Upper lobe of left lung (tissue), 4 donors: ENCODE measurements around the gene DACH1.

Experiments used
- CTCF ChIP-seq, 6 experiments: fragments of 450-650 bp in 4 of 6; fragments of 200-600 bp in 2 of 6; sonication (generic) in 2 of 6; IDR thresholded peaks; one replicate each; pipeline ENCODE4 v1.5.1; 2016 to 2019; ENCODE audit warnings: antibody characterized with exemption in 6 of 6
- EP300 ChIP-seq, 4 donors: sonication (generic); formaldehyde crosslinking; IDR thresholded peaks; one replicate each; pipeline ENCODE4 v1.5.1; 2017; ENCODE audit warnings: antibody characterized with exemption in 4 of 4, control low read depth in 2 of 4
- POLR2A ChIP-seq, 4 donors: fragments of 450-650 bp; IDR thresholded peaks; one replicate each; pipeline ENCODE4 v1.5.1; 2016 to 2017; ENCODE audit warnings: antibody characterized with exemption in 4 of 4, mild to moderate bottlenecking in 2 of 4
- POLR2AphosphoS5 ChIP-seq, 2 donors: sonication (generic); formaldehyde crosslinking; IDR thresholded peaks; one replicate each; pipeline ENCODE4 v1.5.1; 2017; ENCODE audit warnings: antibody characterized with exemption in 2 of 2

GRCh38 chr13:71863254-71863865 is 3.6 kb downstream of the DACH1 start:
- no peak for TF ChIP-seq CTCF (IDR thresholded peaks at IDR 0.05)
- TF ChIP-seq POLR2A (IDR thresholded peaks at IDR 0.05): no peak
- no peak for TF ChIP-seq POLR2AphosphoS5 (IDR thresholded peaks at IDR 0.05)
- no peak for TF ChIP-seq EP300 (IDR thresholded peaks at IDR 0.05)
